Neural cell (in vitro differentiated cells): ENCODE measurements around the gene FAF1. TPM values are rescaled to one million over a fixed set of nuclear protein-coding genes. Genes with fewer than 3 reads are reported as not detected.
"Not testable (repeated sequence)": the region's sequence is repeated elsewhere in the genome, so short reads cannot be mapped to it uniquely, and the experiment has no call there.

Experiments
- H2AFZ ChIP-seq: fragments of 200-600, 300-800 bp; sonication (generic), shearing (Covaris generic); 2 replicates; pipeline ENCODE4 v1.6.0; 2014; ENCODE audit warnings: low read depth, mild to moderate bottlenecking, antibody characterized with exemption, low read length, moderate library complexity
- H3F3A ChIP-seq: fragments of 200-600 bp; shearing (Covaris generic); 2 replicates; pipeline ENCODE4 v1.6.1; 2016; ENCODE audit warnings: mild to moderate bottlenecking, moderate library complexity, mixed read lengths, antibody characterized with exemption, low read length; ENCODE audit not compliant: insufficient read depth, poor library complexity, severe bottlenecking
- H3K27ac ChIP-seq: fragments of 200-600, 300-800 bp; sonication (generic), shearing (Covaris generic); 2 replicates; pipeline ENCODE4 v1.5.1; 2014; ENCODE audit warnings: mild to moderate bottlenecking, low read length, moderate library complexity
- H3K27me3 ChIP-seq: fragments of 300-800, 200-600 bp; sonication (generic), shearing (Covaris generic); 2 replicates; pipeline ENCODE4 v1.6.0; 2014; ENCODE audit warnings: mild to moderate bottlenecking, low read depth, low read length, moderate library complexity; ENCODE audit not compliant: insufficient read depth
- H3K36me3 ChIP-seq: fragments of 300-800, 200-600 bp; sonication (generic), shearing (Covaris generic); 2 replicates; pipeline ENCODE4 v1.5.1; 2014; ENCODE audit warnings: mild to moderate bottlenecking, antibody characterized with exemption, low read length, moderate library complexity; ENCODE audit not compliant: insufficient read depth
- H3K4me2 ChIP-seq: fragments of 300-800, 200-600 bp; sonication (generic), shearing (Covaris generic); 2 replicates; pipeline ENCODE4 v1.6.0; 2014; ENCODE audit warnings: mild to moderate bottlenecking, low read length
- H3K4me3 ChIP-seq: fragments of 300-800, 200-600 bp; sonication (generic), shearing (Covaris generic); 2 replicates; pipeline ENCODE4 v1.5.1; 2014; ENCODE audit warnings: mild to moderate bottlenecking, low read length, moderate library complexity
- H3K79me2 ChIP-seq: fragments of 200-600 bp; shearing (Covaris generic); replicated peaks from 2 replicates; pipeline ENCODE4 v1.6.0; 2014; ENCODE audit warnings: mild to moderate bottlenecking, low read length, moderate library complexity; ENCODE audit not compliant: insufficient read depth
- H3K9ac ChIP-seq: fragments of 300-800, 200-600 bp; sonication (generic), shearing (Covaris generic); 2 replicates; pipeline ENCODE4 v1.6.1; 2016; ENCODE audit warnings: mild to moderate bottlenecking, low read length, mixed read lengths
- H3K9me2 ChIP-seq: fragments of 200-600 bp; shearing (Covaris generic); 2 replicates; pipeline ENCODE4 v1.6.1; 2016; ENCODE audit warnings: mild to moderate bottlenecking, low read length, mixed read lengths; ENCODE audit not compliant: insufficient read depth
- H3K9me3 ChIP-seq: fragments of 200-600, 300-800 bp; sonication (generic), shearing (Covaris generic); 2 replicates; pipeline ENCODE4 v1.6.1; 2016; ENCODE audit warnings: mild to moderate bottlenecking, mixed run types, low read length, moderate library complexity, mixed read lengths
- H4K20me1 ChIP-seq: fragments of 200-600 bp; shearing (Covaris generic); 2 replicates; pipeline ENCODE4 v1.6.1; 2016; ENCODE audit warnings: mild to moderate bottlenecking, mixed run types; ENCODE audit not compliant: insufficient read depth
- CTCF ChIP-seq: fragments of 450-650 bp; IDR thresholded peaks from 2 replicates; pipeline ENCODE4 v1.5.1; 2014; ENCODE audit warnings: antibody characterized with exemption, mild to moderate bottlenecking, moderate library complexity; ENCODE audit not compliant: poor library complexity, severe bottlenecking
- EP300 ChIP-seq: fragments of 450-650 bp; conservative IDR thresholded peaks from 2 replicates; pipeline ENCODE4 v1.6.1; 2014; ENCODE audit warnings: antibody characterized with exemption, mild to moderate bottlenecking, moderate library complexity; ENCODE audit not compliant: poor library complexity, severe bottlenecking
- EZH2 ChIP-seq: fragments of 200-600, 300-800 bp; shearing (Covaris generic), sonication (generic); IDR thresholded peaks from 2 replicates; pipeline ENCODE4 v1.6.1; 2014; ENCODE audit warnings: antibody characterized with exemption, low read length, borderline replicate concordance, mild to moderate bottlenecking; ENCODE audit not compliant: insufficient read depth, poor library complexity, severe bottlenecking
- MXI1 ChIP-seq: fragments of 450-650 bp; conservative IDR thresholded peaks from 2 replicates; pipeline ENCODE4 v1.6.1; 2014; ENCODE audit warnings: antibody characterized with exemption, mild to moderate bottlenecking; ENCODE audit not compliant: poor library complexity, severe bottlenecking
- POLR2AphosphoS5 ChIP-seq: IDR thresholded peaks from 2 replicates; pipeline ENCODE4 v1.6.1; 2012
- RAD21 ChIP-seq: fragments of 450-650 bp; conservative IDR thresholded peaks from 2 replicates; pipeline ENCODE4 v1.6.1; 2014; ENCODE audit warnings: antibody characterized with exemption, mild to moderate bottlenecking, moderate library complexity
- REST ChIP-seq: IDR thresholded peaks from 2 replicates; pipeline ENCODE4 v1.6.1; 2012; ENCODE audit warnings: borderline replicate concordance
- SMC3 ChIP-seq: fragments of 450-650 bp; conservative IDR thresholded peaks from 2 replicates; pipeline ENCODE4 v1.6.1; 2014; ENCODE audit warnings: antibody characterized with exemption, mild to moderate bottlenecking, moderate library complexity; ENCODE audit not compliant: poor library complexity
- TAF1 ChIP-seq: IDR thresholded peaks from 2 replicates; pipeline ENCODE4 v1.6.1; 2012; ENCODE audit warnings: low read depth
- polyA plus RNA-seq: library from polyadenylated mRNA; depleted of rRNA; stranded (reverse); fragments of >200 nt; gene quantifications from 2 replicates; pipeline ENCODE4 v1.2.3, GENCODE V29; 2014

FAF1 gene
- polyA plus RNA-seq, 1 donor from 2014 or later, result 52.1 TPM

- H3K9me2 ChIP-seq, result no peaks in the 10 kb centered on the region
- H3K79me2 ChIP-seq, result no peaks in the 10 kb centered on the region
- TF ChIP-seq SMC3 (no peak), TAF1 (no peak)
- H3K4me3 ChIP-seq, result no peak overlapping the region
- no peaks in the 10 kb centered on the region for H3K36me3 ChIP-seq
- H2AFZ ChIP-seq, result no peak overlapping the region
- no peaks in the 10 kb centered on the region for H3F3A ChIP-seq
- no peaks in the 10 kb centered on the region for H3K9me3 ChIP-seq
- H3K27ac ChIP-seq, result no peak overlapping the region
- H3K9ac ChIP-seq, result no peak overlapping the region
- no peaks in the 10 kb centered on the region for H4K20me1 ChIP-seq
- H3K27me3 ChIP-seq, result no peaks in the 10 kb centered on the region
- H3K4me2 ChIP-seq, result no peak overlapping the region
Observed at GRCh38 chr1:50719126-50719525, 240.9 kb downstream of the FAF1 start.

- TF ChIP-seq MXI1, result no peak
- TF ChIP-seq SMC3, result no peak
- TF ChIP-seq RAD21, result no peak
- TF ChIP-seq POLR2AphosphoS5, result no peak
- no peak for TF ChIP-seq REST
- TF ChIP-seq EZH2, result no peak
- TF ChIP-seq CTCF, result no peak
- no peak for TF ChIP-seq TAF1
- no peak for TF ChIP-seq EP300
- Histone ChIP-seq H2AFZ (no peak overlapping the region), H3K9me2 (no peaks in the 10 kb centered on the region), H4K20me1 (no peaks in the 10 kb centered on the region), H3K27me3 (no peaks in the 10 kb centered on the region), H3K27ac (no peak overlapping the region), H3K9me3 (no peaks in the 10 kb centered on the region), H3K9ac (no peak overlapping the region), H3K36me3 (no peaks in the 10 kb centered on the region), H3F3A (no peaks in the 10 kb centered on the region), H3K79me2 (no peaks in the 10 kb centered on the region), H3K4me3 (no peak overlapping the region), H3K4me2 (no peak overlapping the region)
Observed at GRCh38 chr1:50717327-50717726, 242.7 kb downstream of the FAF1 start.

GRCh38 chr1:50716455-50716854, 243.6 kb downstream of the FAF1 start:
- H2AFZ ChIP-seq, H3K9me2 ChIP-seq, H3F3A ChIP-seq, H3K9me3 ChIP-seq, H3K79me2 ChIP-seq, H3K27me3 ChIP-seq, H3K9ac ChIP-seq, H3K27ac ChIP-seq, H3K4me2 ChIP-seq, H3K36me3 ChIP-seq, H4K20me1 ChIP-seq, H3K4me3 ChIP-seq: not testable (repeated sequence)
